K562 (cell line): ENCODE data around the gene MEX3C. TPM values are rescaled to one million over a fixed set of nuclear protein-coding genes. Genes with fewer than 3 reads are reported as not detected.

ENCODE experiments used
- BCLAF1 ChIP-seq, 2 experiments: fragments of 450-650 bp in 1 of 2; IDR thresholded peaks; 2 replicates each; pipeline ENCODE4 v1.6.1; 2011 to 2017; ENCODE audit warnings: low read depth in 2 of 2, antibody characterized with exemption in 1 of 2, borderline replicate concordance in 1 of 2, low read length in 1 of 2, mild to moderate bottlenecking in 1 of 2, mixed read lengths in 1 of 2; ENCODE audit not compliant: control insufficient read depth in 1 of 2
- CHD1 ChIP-seq: fragments of 200-600 bp; sonication (generic); IDR thresholded peaks from one replicate; pipeline ENCODE4 v1.6.1; 2012; ENCODE audit warnings: mild to moderate bottlenecking, moderate library complexity, low read length, inconsistent platforms
- DNMT1 ChIP-seq: fragments of 450-650 bp; IDR thresholded peaks from 2 replicates; pipeline ENCODE4 v1.6.1; 2016; ENCODE audit warnings: antibody characterized with exemption, mild to moderate bottlenecking
- ELK3 ChIP-seq: fragments of 450-650 bp; formaldehyde crosslinking; IDR thresholded peaks from 2 replicates; pipeline ENCODE4 v1.4.0; 2020; ENCODE audit warnings: mild to moderate bottlenecking
- MYBL2 ChIP-seq, 2 experiments: fragments of 450-650 bp in 1 of 2; sonication (generic) in 1 of 2; formaldehyde crosslinking in 1 of 2; IDR thresholded peaks; 2 replicates each; pipeline versions ENCODE4 v1.6.1 to v1.8.1; 2017 to 2022; ENCODE audit warnings: borderline replicate concordance in 1 of 2, inconsistent platforms in 1 of 2, low read depth in 1 of 2, mild to moderate bottlenecking in 1 of 2, missing genetic modification reagents in 1 of 2, moderate library complexity in 1 of 2
- NONO ChIP-seq, 2 experiments: fragments of 200-400 bp in 1 of 2; fragments of 450-650 bp in 1 of 2; formaldehyde crosslinking in 1 of 2; IDR thresholded peaks; 2 replicates each; pipeline ENCODE4 v1.6.1; 2017; ENCODE audit warnings: low read depth in 2 of 2, mild to moderate bottlenecking in 2 of 2, moderate library complexity in 2 of 2, low read length in 1 of 2
- SIX5 ChIP-seq, 2 experiments: IDR thresholded peaks; 2 replicates each; pipeline ENCODE4 v1.6.1; 2011; ENCODE audit warnings: low read length in 2 of 2, borderline replicate concordance in 1 of 2, low read depth in 1 of 2, mild to moderate bottlenecking in 1 of 2, moderate library complexity in 1 of 2; ENCODE audit not compliant: insufficient read depth in 1 of 2
- SMARCA5 ChIP-seq: fragments of 450-650 bp; IDR thresholded peaks from 2 replicates; pipeline ENCODE4 v1.6.1; 2016
- SP2 ChIP-seq: IDR thresholded peaks from 2 replicates; pipeline ENCODE4 v1.6.1; 2011; ENCODE audit warnings: mild to moderate bottlenecking, low read depth, low read length, moderate library complexity; ENCODE audit not compliant: poor library complexity, severe bottlenecking; ENCODE audit errors: extremely low read depth
- TFAM ChIP-seq: fragments of 250-450 bp; sonication (Bioruptor Pico); conservative IDR thresholded peaks from 2 replicates; pipeline ENCODE4 v1.5.0; 2021; ENCODE audit warnings: mild to moderate bottlenecking, moderate library complexity
- ZNF232 ChIP-seq: sonication (generic); formaldehyde crosslinking; IDR thresholded peaks from 2 replicates; pipeline ENCODE4 v1.8.0; 2022; ENCODE audit warnings: mild to moderate bottlenecking, missing genetic modification reagents
- ZNF263 ChIP-seq: sonication (generic); formaldehyde crosslinking; IDR thresholded peaks from 2 replicates; pipeline ENCODE4 v1.8.0; 2022; ENCODE audit warnings: mild to moderate bottlenecking, missing genetic modification reagents, borderline replicate concordance
- ZNF431 ChIP-seq: sonication (generic); formaldehyde crosslinking; IDR thresholded peaks from 2 replicates; pipeline ENCODE4 v1.8.0; 2022; ENCODE audit warnings: mild to moderate bottlenecking, missing genetic modification reagents
- polyA plus RNA-seq, 8 experiments: library from polyadenylated mRNA; depleted of rRNA in 4 of 8; stranded (reverse) in 5 of 8; unstranded in 3 of 8; fragments of >200 nt; fragmentation: Nextera tagmentation in 2 of 8; fragmentation: Illumina TruSeq in 1 of 8; extraction: Ambion mirVana in 2 of 8; extraction: Trizol in 1 of 8; gene quantifications; 2 replicates each; pipeline versions ENCODE4 v1.2.1 to v1.2.3, GENCODE V29; 2011 to 2014; ENCODE audit warnings: inconsistent platforms in 1 of 8, missing spikeins in 1 of 8
- total RNA-seq, 7 experiments: library from RNA; depleted of rRNA in 6 of 7; stranded (reverse); fragments of >200 nt in 6 of 7; fragmentation: Illumina TruSeq in 2 of 7; extraction: Trizol in 2 of 7; gene quantifications; 2 replicates each; pipeline versions ENCODE4 v1.2.1 to v1.2.3, GENCODE V29; 2011 to 2021; ENCODE audit warnings: low replicate concordance in 1 of 7

MEX3C gene
- total and polyA plus RNA-seq, 9 of the 15 experiments (the other 6 are each of a cell fraction or from before 2014, with no cell fraction given) = 2.4 to 14.2 (median 10.6) TPM

- TF ChIP-seq MYBL2 (IDR thresholded peaks at IDR 0.05; ENCODE audit: low read depth) (no peak), MYBL2 (CRISPR knock-in tag; IDR thresholded peaks at IDR 0.05; ENCODE audit: borderline replicate concordance) (no peak), ZNF232 (CRISPR knock-in tag) (no peak), TFAM (CRISPR knock-in tag) (no peak), NONO (IDR thresholded peaks at IDR 0.05; ENCODE audit: low read depth in 2 of 2, low read length in 1 of 2) (0 out of 4 replicates have a peak, but pooled peaks of 1 of the 2 experiments have one; percentile 34), ELK3 (CRISPR knock-in tag) (no peak), CHD1 (peak; percentile 18), SIX5 (IDR thresholded peaks at IDR 0.05; ENCODE audit: borderline replicate concordance in 1 of 2, insufficient read depth in 1 of 2, low read depth in 1 of 2, low read length in 2 of 2) (no peak), BCLAF1 (IDR thresholded peaks at IDR 0.05; ENCODE audit: borderline replicate concordance in 1 of 2, control insufficient read depth in 1 of 2, low read depth in 2 of 2, low read length in 1 of 2) (no peak), SMARCA5 (no peak), ZNF431 (CRISPR knock-in tag) (no peak), SP2 (no peak), DNMT1 (no peak), ZNF263 (CRISPR knock-in tag) (peak; percentile 97)
Measured at GRCh38 chr18:51196811-51197660, 445 bp downstream of the MEX3C start (continued).
